MCF 10A (cell line): ENCODE results near the gene ODAD2. TPM values are rescaled to one million over a fixed set of nuclear protein-coding genes. Genes with fewer than 3 reads are reported as not detected.
A peak's percentile ranks its signal among the peaks of the same experiment; 100 is the strongest.
"Not testable (repeated sequence)": the region's sequence is repeated elsewhere in the genome, so short reads cannot be mapped to it uniquely, and the experiment has no call there.

Experiments
- BruUV-seq: library from RNA; stranded (reverse); fragments of 400-500 nt; replicated peaks from 2 replicates; lab custom pipeline; 2021; lab: Mats Ljungman, UMichigan
- CTCF ChIA-PET: fragments of 300-600 bp; sonication (Branson Sonifier 250); formaldehyde crosslinking; extraction: SDS; loops from one replicate; lab custom pipeline; 2021; ENCODE audit warnings: antibody characterized with exemption, inconsistent platforms; lab: Yijun Ruan, JAX
- POLR2A ChIA-PET: fragments of 300-600, 350-650 bp; sonication (Branson Sonifier 250); formaldehyde crosslinking; extraction: SDS; loops from one replicate; lab custom pipeline; 2020; ENCODE audit warnings: antibody characterized with exemption, inconsistent platforms; lab: Yijun Ruan, JAX
- DNase-seq: peaks from one replicate; pipeline ENCODE4 v3.0.0-alpha.2; 2018; ENCODE audit not compliant: unreplicated experiment
- H3K27ac Mint-ChIP-seq: one replicate; pipeline ENCODE4 v1.8.0; 2022; ENCODE audit warnings: mild to moderate bottlenecking, low read depth, mixed read lengths; ENCODE audit not compliant: unreplicated experiment
- H3K27me3 Mint-ChIP-seq: one replicate; pipeline ENCODE4 v1.8.0; 2022; ENCODE audit warnings: mixed read lengths; ENCODE audit not compliant: insufficient read depth, unreplicated experiment
- H3K36me3 Mint-ChIP-seq: one replicate; pipeline ENCODE4 v1.8.0; 2022; ENCODE audit warnings: mild to moderate bottlenecking, moderate library complexity, mixed read lengths; ENCODE audit not compliant: insufficient read depth, unreplicated experiment
- H3K4me1 Mint-ChIP-seq: one replicate; pipeline ENCODE4 v1.8.0; 2022; ENCODE audit warnings: mixed read lengths; ENCODE audit not compliant: insufficient read depth, unreplicated experiment
- H3K4me3 Mint-ChIP-seq: one replicate; pipeline ENCODE4 v1.8.0; 2022; ENCODE audit warnings: mild to moderate bottlenecking, moderate library complexity, mixed read lengths; ENCODE audit not compliant: unreplicated experiment
- H3K9me3 Mint-ChIP-seq: one replicate; pipeline ENCODE4 v1.8.0; 2022; ENCODE audit warnings: mixed read lengths; ENCODE audit not compliant: unreplicated experiment
- CTCF ChIP-seq: fragments of 200-600 bp; IDR thresholded peaks from one replicate; pipeline ENCODE4 v1.8.0; 2022; ENCODE audit warnings: antibody characterized with exemption, mild to moderate bottlenecking; ENCODE audit not compliant: unreplicated experiment
- intact Hi-C: fragments of 100-400 bp; cut with micrococcal nuclease; formaldehyde crosslinking; loops from 2 replicates; pipeline ENCODE4 v1.14.1; 2022
- total RNA-seq: library from RNA; stranded (reverse); gene quantifications from 2 replicates; pipeline ENCODE4 v1.2.3, GENCODE V29; 2022

ODAD2 gene
- total RNA-seq, 1 experiment from 2014 or later, result 0.28 TPM

- intact Hi-C loops, result no loop called here
- H3K9me3 Mint-ChIP-seq, result peaks cover 10% of the 10 kb centered on the region
- CTCF ChIA-PET, result no interaction called here
- DNase-seq, result no peak
- H3K27me3 Mint-ChIP-seq, result no peaks in the 10 kb centered on the region
- peaks cover 17% of the 10 kb centered on the region for H3K36me3 Mint-ChIP-seq
- TF ChIP-seq CTCF, result no peak
- no peak overlapping the region for H3K4me3 Mint-ChIP-seq
- no peak overlapping the region for H3K27ac Mint-ChIP-seq
- POLR2A ChIA-PET, result no interaction called here
- no TSS peak for BruUV-seq
- no peaks in the 10 kb centered on the region for H3K4me1 Mint-ChIP-seq
Measured at GRCh38 chr10:28001353-28001752, 2.5 kb upstream of the ODAD2 start.

GRCh38 chr10:27998178-27998953, 513 bp downstream of the ODAD2 start:
- CTCF ChIA-PET, result interaction anchor here (0.7 kb wide), 1 partner anchor 138 kb away, joined by 5 read pairs; no protein-coding TSS in a partner anchor
- DNase-seq, result peak; percentile 9
- H3K9me3 Mint-ChIP-seq, result peaks cover 10% of the 10 kb centered on the region
- peak overlapping the region; percentile 75 for H3K27ac Mint-ChIP-seq
- H3K4me3 Mint-ChIP-seq, result peak overlapping the region; percentile 79
- no peaks in the 10 kb centered on the region for H3K4me1 Mint-ChIP-seq
- H3K36me3 Mint-ChIP-seq, result peaks cover 11% of the 10 kb centered on the region
- no TSS peak for BruUV-seq
- no peak for TF ChIP-seq CTCF
- POLR2A ChIA-PET, result no interaction called here
- intact Hi-C loops, result no loop called here
- no peaks in the 10 kb centered on the region for H3K27me3 Mint-ChIP-seq

GRCh38 chr10:27997865-27998177, 1.1 kb downstream of the ODAD2 start:
- ChIA-PET CTCF (interaction anchor here (0.7 kb wide), 1 partner anchor 138 kb away, joined by 5 read pairs; no protein-coding TSS in a partner anchor), POLR2A (no interaction called here)
- BruUV-seq, result no TSS peak
- peaks cover 11% of the 10 kb centered on the region for H3K36me3 Mint-ChIP-seq
- peaks cover 6% of the 10 kb centered on the region for H3K9me3 Mint-ChIP-seq
- no peaks in the 10 kb centered on the region for H3K4me1 Mint-ChIP-seq
- intact Hi-C loops, result no loop called here
- TF ChIP-seq CTCF, result no peak
- H3K27me3 Mint-ChIP-seq, result no peaks in the 10 kb centered on the region
- no peak for DNase-seq
- H3K27ac Mint-ChIP-seq, result no peak overlapping the region
- H3K4me3 Mint-ChIP-seq, result peak overlapping the region; percentile 79

GRCh38 chr10:27995311-27995710, 3.6 kb downstream of the ODAD2 start:
- intact Hi-C loops, result no loop called here
- no peak for DNase-seq
- H3K4me3 Mint-ChIP-seq, result no peak overlapping the region
- TF ChIP-seq CTCF, result no peak
- no peaks in the 10 kb centered on the region for H3K27me3 Mint-ChIP-seq
- no peaks in the 10 kb centered on the region for H3K9me3 Mint-ChIP-seq
- ChIA-PET POLR2A (no interaction called here), CTCF (no interaction called here)
- no TSS peak for BruUV-seq
- H3K27ac Mint-ChIP-seq, result no peak overlapping the region
- peaks cover 5% of the 10 kb centered on the region for H3K36me3 Mint-ChIP-seq
- no peaks in the 10 kb centered on the region for H3K4me1 Mint-ChIP-seq

- H3K4me1 Mint-ChIP-seq, H3K4me3 Mint-ChIP-seq, intact Hi-C loops, H3K9me3 Mint-ChIP-seq, DNase-seq, H3K27me3 Mint-ChIP-seq, H3K36me3 Mint-ChIP-seq, H3K27ac Mint-ChIP-seq, CTCF ChIA-PET, BruUV-seq, POLR2A ChIA-PET: not testable (repeated sequence)
Measured at GRCh38 chr10:27989357-27989756, 9.5 kb downstream of the ODAD2 start.
